ENCODE measurements around the gene ZNF557. TPM values are rescaled to one million over a fixed set of nuclear protein-coding genes. Genes with fewer than 3 reads are reported as not detected.
"Not testable (repeated sequence)": the region's sequence is repeated elsewhere in the genome, so short reads cannot be mapped to it uniquely, and the experiment has no call there.

The ZNF557 gene
- polyA plus RNA-seq, 1 experiment, result 3.1 TPM

DNA sequence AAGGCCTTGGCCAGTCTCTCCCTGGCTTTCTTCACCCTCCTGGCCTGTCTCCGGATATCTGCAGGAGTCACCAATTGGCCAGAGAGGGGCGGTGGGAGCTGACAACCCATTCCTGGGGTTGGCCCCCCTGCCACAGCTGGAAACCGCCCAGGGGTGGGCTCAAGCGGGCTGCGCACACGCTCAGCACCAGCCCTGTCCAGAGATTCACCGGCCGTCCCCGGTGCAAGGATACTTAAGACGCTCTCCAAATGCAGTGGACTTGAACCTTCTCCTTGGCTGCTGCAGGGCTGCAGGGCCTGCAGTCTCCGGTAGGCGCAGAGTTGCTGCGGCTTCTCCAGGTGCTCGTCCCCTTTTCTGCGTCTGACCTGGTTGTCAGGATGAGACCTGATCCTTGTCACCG is 13.1 kb upstream of the ZNF557 start:
- H3K27me3 ChIP-seq (ENCODE audit: control insufficient read depth, insufficient read depth, low read length); H3K36me3 ChIP-seq (ENCODE audit: control insufficient read depth, insufficient read depth, low read length); POLR2A ChIA-PET; DNase-seq (ENCODE audit: low read depth); H3K4me3 ChIP-seq (ENCODE audit: low read depth, low read length); CTCF ChIA-PET: not testable (repeated sequence)

DNA sequence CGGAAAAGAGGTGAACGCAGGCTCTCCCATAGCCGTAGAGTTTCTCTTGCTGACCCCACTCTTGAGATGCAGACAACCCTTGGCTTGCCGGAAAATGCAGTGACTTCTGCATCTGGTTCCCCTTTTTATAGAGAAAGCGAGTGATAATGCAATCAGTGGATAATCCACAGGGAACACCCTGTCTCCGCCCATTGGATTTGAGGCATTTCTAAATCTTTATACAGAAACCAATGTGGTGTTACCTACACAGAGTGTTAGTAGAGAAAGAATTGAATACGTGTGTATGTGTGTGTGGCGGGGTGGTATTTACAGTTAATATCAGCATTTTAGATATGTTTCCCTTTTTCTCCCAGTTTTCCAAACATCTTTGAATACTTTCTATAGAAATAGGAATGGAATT is 10.9 kb upstream of the ZNF557 start, which contains the start of gene MBD3L3:
Gene MBD3L3 (minus strand): TSS at position 101 of the 400 bp plus-strand sequence. CDS start 71 bp downstream, at position 30.
- H3K36me3 ChIP-seq (ENCODE audit: control insufficient read depth, insufficient read depth, low read length); DNase-seq (ENCODE audit: low read depth); POLR2A ChIA-PET; H3K4me3 ChIP-seq (ENCODE audit: low read depth, low read length); H3K27me3 ChIP-seq (ENCODE audit: control insufficient read depth, insufficient read depth, low read length); CTCF ChIA-PET: not testable (repeated sequence)

DNA sequence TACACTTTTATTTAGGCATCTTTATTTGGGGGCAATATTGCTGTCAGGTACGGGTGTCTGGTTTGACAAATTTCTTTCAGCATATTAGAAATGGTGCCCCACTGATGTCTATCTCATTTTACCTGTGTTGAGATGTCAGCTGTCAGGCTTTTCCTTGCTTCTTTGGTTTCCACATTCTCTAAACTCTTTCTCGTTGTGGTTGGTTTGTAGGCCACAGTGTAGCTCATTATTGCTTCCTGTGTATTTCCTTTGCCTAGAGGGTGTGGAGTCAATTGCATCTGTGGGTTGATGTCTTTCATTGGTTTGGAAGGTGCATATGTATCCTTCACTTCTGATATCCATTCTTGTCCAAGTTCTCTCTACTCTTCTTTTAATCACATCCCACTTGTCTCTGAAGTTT is 9.5 kb upstream of the ZNF557 start:
- H3K27me3 ChIP-seq (ENCODE audit: control insufficient read depth, insufficient read depth, low read length); H3K36me3 ChIP-seq (ENCODE audit: control insufficient read depth, insufficient read depth, low read length); DNase-seq (ENCODE audit: low read depth); H3K4me3 ChIP-seq (ENCODE audit: low read depth, low read length); CTCF ChIA-PET; POLR2A ChIA-PET: not testable (repeated sequence)

DNA sequence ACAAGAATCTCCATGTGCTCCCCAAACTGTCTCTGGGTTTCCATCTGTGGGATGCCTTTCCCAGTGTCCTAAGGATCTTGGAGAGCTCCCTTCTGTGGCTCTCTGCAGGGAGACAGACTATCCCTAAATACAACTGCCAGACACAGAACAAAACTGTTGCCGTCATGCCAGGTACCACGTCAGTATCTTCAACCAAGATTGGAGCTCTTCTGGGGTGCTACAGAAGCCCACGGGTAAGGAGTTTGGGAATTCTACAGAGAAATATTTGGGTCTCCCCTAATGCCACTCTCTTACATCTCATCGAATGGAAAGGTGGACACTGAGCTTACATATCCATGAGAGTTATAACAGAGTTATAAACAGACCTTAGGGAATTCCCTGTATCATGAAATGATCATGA is 6.2 kb upstream of the ZNF557 start:
- no peak for DNase-seq (ENCODE audit: low read depth)
- TF ChIP-seq, protein P1, sequence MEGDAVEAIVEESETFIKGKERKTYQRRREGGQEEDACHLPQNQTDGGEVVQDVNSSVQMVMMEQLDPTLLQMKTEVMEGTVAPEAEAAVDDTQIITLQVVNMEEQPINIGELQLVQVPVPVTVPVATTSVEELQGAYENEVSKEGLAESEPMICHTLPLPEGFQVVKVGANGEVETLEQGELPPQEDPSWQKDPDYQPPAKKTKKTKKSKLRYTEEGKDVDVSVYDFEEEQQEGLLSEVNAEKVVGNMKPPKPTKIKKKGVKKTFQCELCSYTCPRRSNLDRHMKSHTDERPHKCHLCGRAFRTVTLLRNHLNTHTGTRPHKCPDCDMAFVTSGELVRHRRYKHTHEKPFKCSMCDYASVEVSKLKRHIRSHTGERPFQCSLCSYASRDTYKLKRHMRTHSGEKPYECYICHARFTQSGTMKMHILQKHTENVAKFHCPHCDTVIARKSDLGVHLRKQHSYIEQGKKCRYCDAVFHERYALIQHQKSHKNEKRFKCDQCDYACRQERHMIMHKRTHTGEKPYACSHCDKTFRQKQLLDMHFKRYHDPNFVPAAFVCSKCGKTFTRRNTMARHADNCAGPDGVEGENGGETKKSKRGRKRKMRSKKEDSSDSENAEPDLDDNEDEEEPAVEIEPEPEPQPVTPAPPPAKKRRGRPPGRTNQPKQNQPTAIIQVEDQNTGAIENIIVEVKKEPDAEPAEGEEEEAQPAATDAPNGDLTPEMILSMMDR (IDR thresholded peaks at IDR 0.05; ENCODE audit: insufficient read depth, low read depth, low read length), result no peak
- no peaks in the 10 kb centered on the region for H3K36me3 ChIP-seq (ENCODE audit: control insufficient read depth, insufficient read depth, low read length)
- CTCF ChIA-PET, result no interaction called here
- POLR2A ChIA-PET, result no interaction called here
- H3K27me3 ChIP-seq (ENCODE audit: control insufficient read depth, insufficient read depth, low read length), result no peaks in the 10 kb centered on the region
- no peak overlapping the region for H3K4me3 ChIP-seq (ENCODE audit: low read depth, low read length)

DNA sequence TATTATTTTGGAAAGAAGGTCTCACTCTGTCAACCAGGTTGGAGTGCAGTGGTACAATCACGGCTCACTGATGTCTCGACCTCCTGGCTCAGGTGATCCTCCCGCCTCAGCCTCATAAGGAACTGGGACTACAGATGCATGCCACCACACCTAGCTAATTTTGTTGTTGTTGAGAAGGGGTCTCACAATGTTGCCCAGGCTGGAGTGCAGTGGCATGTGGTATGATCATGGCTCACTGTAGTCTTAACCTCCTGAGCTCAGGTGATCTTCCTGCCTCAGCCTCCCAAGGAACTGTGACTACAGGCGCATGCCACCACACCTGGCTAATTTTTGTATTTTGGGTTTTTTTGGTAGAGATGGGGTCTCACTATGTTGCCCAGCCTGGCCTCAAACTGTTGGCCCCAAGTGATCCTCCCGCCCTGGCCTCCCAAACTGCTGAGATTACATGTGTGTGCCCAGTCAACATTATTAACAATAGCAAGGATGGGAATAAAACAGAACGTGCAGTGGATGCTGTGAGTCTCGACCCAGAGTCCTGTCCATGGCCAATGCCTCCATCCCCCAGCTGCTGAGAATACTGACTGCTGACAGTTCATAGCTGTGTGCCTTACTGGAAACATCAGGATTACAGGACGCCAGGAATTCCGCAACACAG is 5.6 kb upstream of the ZNF557 start:
- POLR2A ChIA-PET, result no interaction called here
- H3K27me3 ChIP-seq (ENCODE audit: control insufficient read depth, insufficient read depth, low read length), result no peaks in the 10 kb centered on the region
- no peak for DNase-seq (ENCODE audit: low read depth)
- TF ChIP-seq, protein P1 (IDR thresholded peaks at IDR 0.05; ENCODE audit: insufficient read depth, low read depth, low read length), result no peak
- CTCF ChIA-PET, result no interaction called here
- H3K4me3 ChIP-seq (ENCODE audit: low read depth, low read length), result no peak overlapping the region
- no peaks in the 10 kb centered on the region for H3K36me3 ChIP-seq (ENCODE audit: control insufficient read depth, insufficient read depth, low read length)

- H3K27me3 ChIP-seq (ENCODE audit: control insufficient read depth, insufficient read depth, low read length); DNase-seq (ENCODE audit: low read depth); H3K36me3 ChIP-seq (ENCODE audit: control insufficient read depth, insufficient read depth, low read length); POLR2A ChIA-PET; H3K4me3 ChIP-seq (ENCODE audit: low read depth, low read length): not testable (repeated sequence)
- CTCF ChIA-PET, result interaction anchor here (1.6 kb wide), 1 partner anchor 203 kb away, joined by 3 read pairs; no protein-coding TSS in a partner anchor
- TF ChIP-seq, protein P1 (IDR thresholded peaks at IDR 0.05; ENCODE audit: insufficient read depth, low read depth, low read length), result peak; percentile 26; the same call in 1 of the 2 replicates
Observed at GRCh38 chr19:7067122-7067521, 2.4 kb upstream of the ZNF557 start.

GRCh38 chr19:7067716-7068115 is 1.8 kb upstream of the ZNF557 start:
- H3K4me3 ChIP-seq (ENCODE audit: low read depth, low read length), result no peak overlapping the region
- no peak for DNase-seq (ENCODE audit: low read depth)
- TF ChIP-seq, protein P1 (IDR thresholded peaks at IDR 0.05; ENCODE audit: insufficient read depth, low read depth, low read length), result no peak
- ChIA-PET CTCF (interaction anchor here (1.6 kb wide), 1 partner anchor 204 kb away, joined by 3 read pairs; no protein-coding TSS in a partner anchor), POLR2A (no interaction called here)
- no peaks in the 10 kb centered on the region for H3K27me3 ChIP-seq (ENCODE audit: control insufficient read depth, insufficient read depth, low read length)
- peaks cover 7% of the 10 kb centered on the region for H3K36me3 ChIP-seq (ENCODE audit: control insufficient read depth, insufficient read depth, low read length)
